Fibroblast of villous mesenchyme (primary cell): ENCODE measurements around the gene WDR1. TPM values are rescaled to one million over a fixed set of nuclear protein-coding genes. Genes with fewer than 3 reads are reported as not detected.

Experiments used
- DNase-seq: peaks from one replicate; pipeline ENCODE4 v3.0.0-alpha.2; 2010; ENCODE audit warnings: low read depth
- H3K4me3 ChIP-seq: 2 replicates; pipeline ENCODE4 v1.5.1; 2011; ENCODE audit warnings: low read depth, mild to moderate bottlenecking, low read length
- total RNA-seq: library from RNA; depleted of rRNA; stranded (reverse); fragments of >200 nt; gene quantifications from 2 replicates; pipeline ENCODE4 v1.2.3, GENCODE V29; 2012
- TF ChIP-seq, protein P1 (sequence below): IDR thresholded peaks from 2 replicates; pipeline ENCODE4 v1.5.1; 2012; ENCODE audit warnings: low read depth, mild to moderate bottlenecking, low read length; ENCODE audit not compliant: insufficient read depth

The WDR1 gene
- total RNA-seq, 1 donor, result 516 TPM

DNA sequence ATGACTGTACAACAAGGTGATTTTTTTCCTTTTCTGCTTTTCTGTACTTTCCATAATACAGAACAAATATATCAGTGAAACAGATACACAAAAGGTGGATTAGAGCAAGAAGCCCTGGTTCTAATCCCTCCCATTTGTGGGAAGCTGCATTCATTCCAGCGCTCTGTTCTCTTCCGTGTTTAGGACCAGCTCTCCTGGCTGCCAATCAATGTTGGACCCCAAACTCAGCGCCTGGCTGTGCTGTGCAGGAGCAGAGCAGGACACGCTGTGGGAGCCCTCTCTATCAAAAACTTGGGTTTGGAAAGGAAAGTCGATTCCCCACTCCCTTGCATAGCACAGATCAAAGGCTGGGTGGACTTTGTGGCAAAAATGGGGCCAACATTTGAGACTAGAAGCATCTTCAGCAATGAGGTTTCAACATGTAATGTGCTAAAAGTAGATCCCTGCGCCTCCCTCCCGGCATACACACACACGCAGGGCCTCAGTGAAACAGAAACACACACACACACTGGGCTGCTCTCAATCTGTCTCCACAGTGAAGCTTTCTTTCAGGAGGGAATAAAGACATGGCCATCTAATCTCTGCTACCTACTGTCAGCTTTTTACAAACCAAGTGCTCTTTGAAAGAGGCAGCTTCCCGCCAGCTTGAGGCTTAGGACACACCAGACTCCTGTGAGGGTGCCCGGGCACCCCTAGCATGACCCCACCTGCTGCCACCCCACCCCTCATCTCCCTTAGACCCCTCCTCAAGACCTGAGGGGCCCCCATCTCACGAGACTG, 12.2 kb downstream of the WDR1 start:
- peak; percentile 39 for DNase-seq
- TF ChIP-seq, protein P1, sequence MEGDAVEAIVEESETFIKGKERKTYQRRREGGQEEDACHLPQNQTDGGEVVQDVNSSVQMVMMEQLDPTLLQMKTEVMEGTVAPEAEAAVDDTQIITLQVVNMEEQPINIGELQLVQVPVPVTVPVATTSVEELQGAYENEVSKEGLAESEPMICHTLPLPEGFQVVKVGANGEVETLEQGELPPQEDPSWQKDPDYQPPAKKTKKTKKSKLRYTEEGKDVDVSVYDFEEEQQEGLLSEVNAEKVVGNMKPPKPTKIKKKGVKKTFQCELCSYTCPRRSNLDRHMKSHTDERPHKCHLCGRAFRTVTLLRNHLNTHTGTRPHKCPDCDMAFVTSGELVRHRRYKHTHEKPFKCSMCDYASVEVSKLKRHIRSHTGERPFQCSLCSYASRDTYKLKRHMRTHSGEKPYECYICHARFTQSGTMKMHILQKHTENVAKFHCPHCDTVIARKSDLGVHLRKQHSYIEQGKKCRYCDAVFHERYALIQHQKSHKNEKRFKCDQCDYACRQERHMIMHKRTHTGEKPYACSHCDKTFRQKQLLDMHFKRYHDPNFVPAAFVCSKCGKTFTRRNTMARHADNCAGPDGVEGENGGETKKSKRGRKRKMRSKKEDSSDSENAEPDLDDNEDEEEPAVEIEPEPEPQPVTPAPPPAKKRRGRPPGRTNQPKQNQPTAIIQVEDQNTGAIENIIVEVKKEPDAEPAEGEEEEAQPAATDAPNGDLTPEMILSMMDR, result no peak
- H3K4me3 ChIP-seq, result no peak overlapping the region

DNA sequence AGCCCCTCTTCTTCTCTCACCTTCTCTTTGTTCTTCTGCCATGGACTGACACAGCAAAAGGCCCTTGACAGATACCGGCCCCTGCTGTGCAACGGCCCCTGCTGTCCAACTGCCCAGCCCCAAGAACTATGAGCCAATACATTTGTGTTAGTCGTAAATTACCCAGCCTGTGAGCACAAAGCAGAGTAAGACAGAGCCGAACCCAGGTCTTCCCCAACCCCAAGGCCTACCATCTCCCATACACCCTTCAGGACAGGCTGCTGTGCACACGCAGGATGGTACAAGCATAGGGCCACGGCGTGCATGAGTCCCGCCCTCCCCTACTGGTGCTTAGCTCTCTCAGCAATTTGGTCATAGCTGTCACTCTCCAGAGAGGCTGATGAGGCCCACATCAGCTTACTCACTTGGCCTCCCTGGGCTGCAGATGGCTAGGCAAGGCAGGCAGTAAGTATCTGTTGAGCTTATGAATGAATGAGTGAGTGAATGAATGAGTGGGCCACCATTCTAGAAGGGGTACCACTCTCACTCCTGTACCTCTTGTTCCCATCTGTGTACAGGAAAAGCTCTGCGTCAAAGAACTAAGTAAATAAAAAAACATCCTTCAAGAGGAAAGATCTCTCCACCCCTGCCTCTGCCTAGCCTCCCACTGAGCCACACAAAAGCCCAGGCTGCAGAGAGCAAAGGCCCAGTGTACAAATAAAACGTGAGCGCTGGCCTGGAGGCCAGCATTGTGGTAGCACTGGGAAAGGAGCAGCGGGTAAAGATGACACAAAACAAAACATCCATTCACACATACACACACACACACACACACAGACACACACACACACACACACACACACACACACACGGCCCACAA, 13.9 kb downstream of the WDR1 start:
- no peak for DNase-seq
- TF ChIP-seq, protein P1, result no peak
- H3K4me3 ChIP-seq, result no peak overlapping the region

DNA sequence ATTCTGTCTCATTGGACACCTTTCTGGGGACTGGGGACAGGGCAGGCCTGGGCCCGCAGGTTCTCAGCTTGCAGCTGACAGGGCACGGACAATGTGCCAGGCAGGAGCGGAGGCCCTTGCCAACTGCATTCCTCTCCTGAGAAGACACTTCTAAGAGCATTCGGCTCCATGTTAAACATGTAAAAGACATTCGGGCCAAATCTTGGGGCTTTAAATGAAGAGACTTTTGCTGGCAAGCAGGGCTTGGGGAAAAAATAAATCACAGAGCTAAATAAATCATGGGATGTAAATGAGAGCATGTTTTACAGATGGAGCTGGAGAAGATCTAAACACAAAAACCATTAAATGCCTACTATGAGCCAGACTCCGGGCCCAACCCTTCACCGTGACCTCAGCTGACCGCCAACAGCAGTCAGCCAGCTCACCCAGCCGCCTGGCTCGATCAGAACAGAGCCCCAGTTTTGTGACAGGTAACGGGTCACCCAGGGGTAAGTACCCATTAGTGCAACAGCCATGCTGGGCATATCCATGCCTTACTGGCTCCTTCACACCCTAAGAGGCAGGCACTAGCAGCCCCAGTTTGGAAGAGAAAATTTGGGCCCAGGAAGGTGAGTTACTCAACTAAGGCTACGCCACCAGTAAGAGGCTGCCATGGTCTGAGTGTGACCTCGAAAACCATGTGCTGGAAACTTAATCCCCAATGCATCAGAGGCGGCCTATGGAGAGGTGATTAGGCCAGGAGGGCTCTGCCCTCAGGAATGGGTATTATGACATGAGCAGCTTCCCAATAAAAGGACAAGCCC, 14.7 kb downstream of the WDR1 start:
- TF ChIP-seq, protein P1, result no peak
- no peak for DNase-seq
- H3K4me3 ChIP-seq, result no peak overlapping the region

DNA sequence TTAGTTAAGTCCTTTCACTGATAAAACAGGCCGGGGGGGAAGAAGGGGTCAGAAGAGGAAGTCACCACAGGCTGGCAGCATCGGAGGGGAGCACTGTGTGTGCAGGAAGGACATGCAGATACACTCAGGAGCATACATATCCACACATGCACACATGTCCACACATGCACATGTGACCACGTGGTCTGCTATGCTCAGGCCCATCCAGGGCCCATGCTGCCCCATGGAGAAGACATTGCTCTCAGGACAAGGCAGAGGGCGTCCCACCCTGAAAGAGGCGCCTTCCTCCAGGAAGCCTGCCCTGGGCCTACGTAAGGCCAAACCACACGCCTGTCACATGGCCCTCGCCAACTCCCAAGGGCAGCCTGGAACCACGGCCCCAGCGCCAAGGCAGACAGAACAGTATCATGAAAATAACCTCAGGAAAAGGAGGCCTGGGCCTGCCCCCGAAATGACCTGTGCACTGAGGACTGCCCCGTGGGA, 15.8 kb downstream of the WDR1 start:
- DNase-seq, result no peak
- TF ChIP-seq, protein P1, result no peak

DNA sequence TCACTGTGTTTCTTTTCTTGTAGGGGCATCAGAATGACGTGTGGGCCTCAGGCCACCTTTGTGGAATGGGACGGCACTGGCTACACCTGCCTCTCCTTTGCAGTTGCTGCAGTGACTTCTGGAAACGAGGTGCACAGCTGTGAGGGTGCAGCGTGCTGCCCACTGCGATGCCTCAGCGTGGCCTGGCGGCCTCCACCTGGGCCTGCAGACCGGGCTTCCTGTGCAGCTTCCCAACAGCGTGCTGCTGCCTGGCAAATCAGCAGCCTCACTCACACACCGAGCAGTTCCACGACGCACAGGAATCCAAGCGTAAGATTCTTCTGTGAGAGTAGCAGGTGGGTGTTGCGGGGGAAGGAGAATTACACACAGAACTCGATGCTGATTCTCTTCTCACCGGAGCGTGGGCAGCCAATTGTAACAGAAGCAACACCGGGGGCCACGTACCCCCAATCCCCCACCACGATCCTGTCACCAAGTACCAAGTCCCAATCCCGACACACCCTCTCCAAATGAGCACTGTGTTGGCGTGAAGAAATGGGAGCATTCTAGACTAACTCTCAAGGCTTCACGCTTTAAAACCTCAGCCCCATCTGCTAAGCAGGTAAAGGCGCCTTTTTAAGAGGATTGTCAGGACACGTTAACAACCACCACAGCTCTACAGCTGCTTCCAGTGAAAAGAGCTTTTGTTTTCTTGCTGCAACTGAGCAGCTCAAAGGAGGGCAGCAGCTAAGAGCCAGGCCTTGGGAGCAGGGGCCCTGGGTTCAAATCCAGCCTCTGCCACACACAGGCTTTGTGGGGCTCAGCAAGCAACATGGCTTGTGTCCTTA, 16.9 kb downstream of the WDR1 start:
- no peak overlapping the region for H3K4me3 ChIP-seq
- no peak for DNase-seq
- TF ChIP-seq, protein P1, result no peak

More for the DNA sequence above, 15.8 kb downstream of the WDR1 start:
- H3K4me3 ChIP-seq, result no peak overlapping the region

DNA sequence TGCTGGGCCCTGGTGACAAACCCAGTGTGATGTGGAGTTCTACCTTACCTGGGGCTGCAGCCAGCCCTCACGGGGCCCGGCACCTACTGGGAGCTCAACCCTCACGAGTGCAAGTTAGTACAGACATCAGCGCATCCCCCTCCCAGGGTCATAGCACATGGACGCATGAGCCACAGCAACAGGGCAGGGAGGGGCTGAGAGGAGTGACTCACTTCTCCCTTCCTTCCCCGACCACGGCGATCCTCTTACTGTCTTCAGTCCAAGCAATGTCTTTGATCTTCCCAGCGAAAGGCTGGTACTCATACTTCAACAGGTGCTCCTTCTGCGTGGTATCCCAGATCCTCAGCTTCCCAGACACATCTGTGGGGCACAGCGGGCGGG, 17.8 kb downstream of the WDR1 start:
- no peak overlapping the region for H3K4me3 ChIP-seq
- TF ChIP-seq, protein P1, result no peak
- peak; percentile 51 for DNase-seq
